GM19238 (cell line): ENCODE results near the gene A2M.

Experiments
- DNase-seq: peaks from one replicate; pipeline ENCODE4 v3.0.0; 2011; ENCODE audit warnings: low spot score; ENCODE audit not compliant: insufficient read length

A2M gene

DNA sequence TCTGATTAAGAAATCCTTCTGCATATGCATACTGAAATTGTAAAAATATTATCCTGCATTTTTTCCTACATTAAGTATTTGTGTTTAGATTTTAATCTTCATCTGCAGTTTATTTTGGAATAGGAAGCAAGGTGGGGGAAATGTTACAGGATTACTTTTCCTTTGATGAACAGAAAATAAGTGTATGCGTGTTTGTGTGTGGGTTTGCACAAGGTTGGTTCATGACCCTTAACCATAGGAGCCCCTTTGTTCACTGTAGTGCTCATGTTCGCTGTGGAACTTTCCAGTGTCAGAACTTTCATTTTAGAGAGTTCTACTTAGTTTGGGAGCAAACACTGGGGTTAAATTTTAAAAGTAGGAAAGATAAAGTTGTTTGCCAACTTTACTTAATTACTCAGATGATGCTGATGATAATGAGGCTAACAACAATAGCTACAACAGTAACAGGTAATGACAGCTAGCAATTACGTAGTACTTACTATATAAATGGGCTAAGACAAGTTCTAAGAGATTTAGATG, 6.4 kb upstream of the A2M start:
- DNase-seq, result no peak

DNA sequence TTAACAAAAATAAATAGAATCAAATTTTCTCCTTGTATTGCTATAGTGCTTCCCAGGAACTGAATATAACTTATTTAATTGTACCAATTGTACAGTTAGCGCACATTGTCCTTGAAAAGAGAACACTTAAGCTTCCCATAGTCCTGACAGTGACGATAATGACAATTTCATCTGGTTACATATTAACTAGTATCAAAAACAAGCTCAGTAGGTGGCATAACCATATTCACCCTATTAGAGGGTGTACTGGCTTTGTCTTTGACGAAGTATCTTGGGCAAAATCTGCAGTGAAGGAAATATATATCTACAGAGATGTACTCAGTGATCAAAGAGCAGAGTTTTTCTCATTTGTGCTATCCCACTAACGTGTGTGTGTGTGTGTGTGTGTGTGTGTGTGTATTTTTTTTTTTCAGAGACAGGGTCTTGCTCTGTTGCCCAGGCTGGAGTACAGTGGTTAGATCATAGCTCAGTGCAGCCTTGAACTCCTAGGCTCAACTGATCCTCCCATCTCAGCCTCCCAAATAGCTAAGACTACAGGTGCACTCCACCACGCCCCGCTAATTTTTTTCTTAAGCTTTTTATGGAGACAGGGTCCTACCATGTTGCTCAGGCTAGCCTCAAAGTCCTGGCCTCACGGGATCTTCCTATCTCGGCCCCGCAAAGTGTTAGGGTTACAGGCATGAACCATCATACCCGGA, 4.9 kb upstream of the A2M start:
- no peak for DNase-seq

- DNase-seq, result no peak
Measured at GRCh38 chr12:9118158-9118557, 2.4 kb upstream of the A2M start.

DNA sequence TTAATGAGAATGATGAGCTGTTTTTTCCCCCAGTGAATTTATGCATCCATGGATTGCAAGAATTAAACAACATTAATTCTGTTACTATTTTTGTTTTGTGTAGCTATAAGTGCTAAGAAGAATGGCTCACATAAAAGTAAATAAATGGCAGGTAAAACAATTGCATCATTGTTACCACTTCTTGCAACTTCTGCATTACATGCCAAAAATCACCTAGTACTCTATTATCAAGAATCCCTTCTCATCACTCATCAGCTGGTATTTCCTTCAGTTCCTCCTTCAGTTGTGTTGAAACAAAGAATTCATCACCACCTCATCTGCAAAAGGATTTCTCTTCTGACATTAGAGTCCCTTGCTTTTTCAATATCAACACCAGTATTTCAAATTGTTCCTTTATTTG, 773 bp downstream of the A2M start:
- no peak for DNase-seq

DNA sequence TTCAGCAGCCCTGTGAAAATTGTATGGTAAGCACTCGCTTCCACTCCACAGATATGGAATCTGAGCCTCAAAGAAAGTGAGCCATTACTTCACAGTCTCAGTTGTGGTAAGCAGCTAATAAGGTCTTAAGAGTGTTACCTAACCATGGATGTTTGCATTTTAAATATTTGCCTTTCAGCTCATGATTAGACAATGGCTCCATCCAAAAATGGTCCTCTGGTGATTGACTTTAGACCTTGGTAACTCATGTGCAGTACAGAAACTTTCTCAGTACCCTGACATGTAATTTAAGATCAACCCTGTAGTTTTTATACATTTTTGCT, 1.8 kb downstream of the A2M start:
- no peak for DNase-seq

- DNase-seq, result no peak
Measured at GRCh38 chr12:9113296-9113986, 2.3 kb downstream of the A2M start.

DNA sequence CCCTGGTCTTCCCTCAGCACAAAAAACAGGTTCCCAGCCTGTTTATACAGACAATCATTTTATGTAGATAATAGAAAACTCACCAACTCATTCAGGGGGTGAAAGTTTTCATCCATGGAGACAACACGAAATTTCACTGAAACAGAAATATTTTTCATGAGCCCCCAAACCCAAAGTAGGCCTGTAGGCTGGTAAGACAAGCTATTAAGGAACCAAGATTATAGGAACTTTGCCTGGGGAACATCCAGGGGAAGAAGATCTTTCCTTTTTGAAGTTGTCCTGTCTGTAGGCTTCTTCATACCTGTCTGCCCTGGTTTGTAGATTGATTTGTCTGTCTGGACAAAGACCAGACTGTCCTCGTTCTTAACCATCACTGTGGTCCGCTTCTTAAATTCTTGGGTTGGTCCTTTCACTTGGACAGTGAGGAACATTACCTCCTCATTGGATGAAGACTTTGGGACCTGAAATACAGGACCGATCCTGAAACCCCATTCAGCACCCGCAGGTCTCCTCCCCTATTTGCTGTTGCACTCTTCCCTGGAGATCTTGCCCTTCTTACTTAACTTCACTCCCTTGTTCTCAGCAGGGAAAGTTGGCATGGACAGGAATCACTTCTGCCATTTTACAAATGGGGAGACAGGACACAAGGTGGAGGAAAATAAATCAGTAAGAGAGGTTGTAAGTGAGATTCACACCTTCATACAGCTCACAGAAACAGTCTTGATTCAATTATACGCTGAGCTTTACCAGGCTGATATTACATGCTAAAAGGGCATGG, 3.5 kb downstream of the A2M start:
- DNase-seq, result no peak

DNA sequence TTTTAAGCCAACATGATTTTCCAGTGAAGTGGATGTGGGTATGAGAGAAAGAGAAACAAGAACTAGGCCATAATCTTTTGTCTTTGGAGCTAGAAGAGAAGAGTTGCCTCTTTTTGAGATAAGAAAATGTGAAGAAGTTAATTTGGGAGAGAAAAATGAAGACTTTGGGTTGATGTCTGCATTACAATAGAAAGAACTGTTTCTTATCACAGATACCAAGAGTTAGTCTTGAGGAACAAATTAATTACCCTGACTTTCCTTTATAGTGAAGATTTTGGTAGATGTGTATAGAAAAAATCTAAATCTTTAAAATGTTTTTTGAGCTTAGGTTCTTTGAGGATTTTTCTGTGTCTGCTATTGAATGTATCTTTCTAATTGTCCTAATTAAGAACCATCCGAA, 4.2 kb downstream of the A2M start:
- no peak for DNase-seq

GRCh38 chr12:9109737-9110491, 5.8 kb downstream of the A2M start:
- DNase-seq, result no peak

GRCh38 chr12:9109213-9109522, 6.6 kb downstream of the A2M start:
- no peak for DNase-seq

GRCh38 chr12:9108504-9109212, 7.1 kb downstream of the A2M start:
- no peak for DNase-seq

- DNase-seq, result no peak
Measured at GRCh38 chr12:9107542-9107873, 8.2 kb downstream of the A2M start.

GRCh38 chr12:9106610-9107541, 8.8 kb downstream of the A2M start:
- DNase-seq, result no peak

DNA sequence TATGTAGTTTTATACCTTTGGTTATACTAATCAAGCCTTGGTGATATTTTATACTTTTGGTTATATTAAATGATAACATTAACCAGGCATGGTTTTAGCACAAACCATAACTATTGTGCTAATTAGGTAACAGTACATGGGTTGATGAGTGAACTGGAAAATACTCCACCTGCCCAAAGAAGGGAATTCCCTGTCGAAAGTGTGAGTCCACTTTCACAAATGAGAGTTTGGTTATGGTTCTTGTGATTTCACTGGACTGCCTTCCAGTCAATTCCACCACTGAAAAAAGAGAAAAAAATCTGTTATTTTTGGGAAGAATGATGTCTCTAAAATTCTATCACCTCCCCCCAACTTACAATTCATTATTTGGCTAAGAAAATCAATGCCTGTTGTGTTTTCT, 9.7 kb downstream of the A2M start:
- no peak for DNase-seq

- DNase-seq, result no peak
Measured at GRCh38 chr12:9104767-9105423, 10.8 kb downstream of the A2M start.

DNA sequence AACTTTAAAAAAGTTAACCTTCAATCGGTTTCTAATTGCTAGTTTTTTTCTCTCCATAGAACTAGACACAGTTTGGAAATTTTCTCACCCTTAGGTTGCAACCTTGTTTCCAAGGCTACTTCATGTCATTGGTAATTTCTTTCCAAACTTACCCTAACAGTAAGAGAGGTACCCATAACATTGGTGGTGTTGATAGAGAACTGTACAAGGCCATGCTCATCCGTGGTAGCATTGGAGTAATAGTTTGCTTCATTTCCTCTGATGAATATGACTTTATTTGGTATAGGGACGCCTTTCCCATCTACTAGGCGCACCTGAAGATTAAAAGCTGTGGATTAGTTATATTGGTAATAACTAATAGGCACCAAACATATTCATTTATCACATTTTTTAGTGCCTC, 11.6 kb downstream of the A2M start:
- no peak for DNase-seq

DNA sequence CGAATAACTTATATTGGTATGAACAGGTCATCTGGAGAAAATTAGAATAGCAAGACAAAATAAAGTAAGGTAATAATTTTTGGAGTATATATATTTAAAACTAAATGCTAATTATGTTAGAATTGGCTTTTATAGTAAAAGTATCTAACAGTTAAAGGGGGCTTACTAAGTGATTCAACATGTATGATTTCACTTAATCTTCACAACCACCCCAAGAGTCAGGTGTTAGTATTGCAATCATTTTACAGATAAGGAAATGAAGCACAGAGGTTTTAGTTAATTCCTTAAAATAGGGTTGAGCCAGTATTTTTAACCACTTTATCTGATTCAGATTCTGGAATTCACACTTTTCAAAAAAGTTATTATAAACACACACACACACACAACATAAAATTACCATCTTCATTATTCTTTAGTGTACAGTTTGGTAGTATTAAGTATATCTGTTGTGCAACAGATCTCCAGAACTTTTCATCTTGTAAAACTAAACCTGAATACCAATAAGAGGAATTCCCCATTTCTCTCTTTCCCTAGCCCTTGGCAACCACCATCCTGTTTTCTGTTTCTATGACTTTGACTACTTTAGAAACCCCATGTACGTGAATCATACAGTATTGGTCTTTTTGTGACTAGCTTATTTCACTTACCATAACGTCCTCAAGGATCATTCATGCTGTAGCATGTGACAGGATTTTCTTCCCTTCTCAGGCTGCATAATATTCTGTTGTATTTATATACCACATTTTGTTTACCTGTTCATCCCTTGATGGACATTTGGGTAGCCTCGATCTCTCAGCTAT, 12.5 kb downstream of the A2M start:
- DNase-seq, result no peak

GRCh38 chr12:9101018-9101687, 14.6 kb downstream of the A2M start:
- no peak for DNase-seq
